Stimulated activated CD4-positive, alpha-beta T cell treated with anti-CD3 and anti-CD28 coated beads, Interleukin-12 subunit alpha, Interleukin-12 subunit beta, amount 100 ng/mL, for 48 hours (primary cell): Measurements from ENCODE around the gene SRCAP.

Source experiments
- DNase-seq, 3 donors: peaks; one replicate each; pipeline ENCODE4 v3.0.0-alpha.2; 2020; ENCODE audit warnings: low read depth in 2 of 3, low spot score in 1 of 3

The SRCAP gene

GRCh38 chr16:30698816-30699614, at the start of gene SRCAP:
SRCAP (plus strand) TSS chr16:30699171; CDS start chr16:30700825, 1,654 bp downstream.
- peak; percentile 77 to 84 (median 83) for DNase-seq

GRCh38 chr16:30649725-30650368, 49.1 kb upstream of the SRCAP start:
- DNase-seq: no peak

- peak; percentile 96 to 99 (median 98) for DNase-seq
Observed at GRCh38 chr16:30650369-30651123, 48.4 kb upstream of the SRCAP start, which contains the start of gene PRR14. PRR14 (plus strand) TSS chr16:30650960; CDS start chr16:30651646, 686 bp downstream.

- peak; percentile 63 to 74 (median 70) for DNase-seq
Observed at GRCh38 chr16:30651124-30652004, 47.6 kb upstream of the SRCAP start.

GRCh38 chr16:30652005-30652296, 47.0 kb upstream of the SRCAP start:
- DNase-seq: no peak

- DNase-seq: no peak
Observed at GRCh38 chr16:30652718-30653117, 46.3 kb upstream of the SRCAP start.

GRCh38 chr16:30654856-30655255, 44.1 kb upstream of the SRCAP start:
- no peak for DNase-seq

GRCh38 chr16:30655815-30656347, 43.1 kb upstream of the SRCAP start:
- no peak for DNase-seq

GRCh38 chr16:30656388-30656787, 42.6 kb upstream of the SRCAP start:
- no peak for DNase-seq

- no peak for DNase-seq
Observed at GRCh38 chr16:30656974-30657865, 41.8 kb upstream of the SRCAP start.

GRCh38 chr16:30657866-30658730, 40.9 kb upstream of the SRCAP start, which contains the start of gene FBRS:
FBRS (plus strand) TSS chr16:30658431; CDS start chr16:30659519, 1,088 bp downstream.
- peak; percentile 99 to 100 (median 100) for DNase-seq

GRCh38 chr16:30658731-30659506, 40.1 kb upstream of the SRCAP start:
- peak in 1 of 3 donors; percentile 95 for DNase-seq

GRCh38 chr16:30659507-30660423, 39.2 kb upstream of the SRCAP start:
- DNase-seq: peak in 1 of 3 donors; percentile 28

GRCh38 chr16:30660424-30661261, 38.3 kb upstream of the SRCAP start:
- DNase-seq: peak; percentile 71 to 77 (median 74)

GRCh38 chr16:30662449-30662848, 36.5 kb upstream of the SRCAP start:
- DNase-seq: no peak

GRCh38 chr16:30663038-30663437, 35.9 kb upstream of the SRCAP start:
- DNase-seq: no peak
